HepG2 (cell line): ENCODE results near the gene ZNF468. TPM values are rescaled to one million over a fixed set of nuclear protein-coding genes. Genes with fewer than 3 reads are reported as not detected.

ENCODE experiments used
- ATAC-seq: fragments of 200-7000 bp; cut with Tn5 transposase; 3 replicates; pipeline ENCODE4 v1.9.1; 2020; ENCODE audit warnings: mild to moderate bottlenecking, moderate library complexity
- BruUV-seq: library from RNA; stranded (reverse); fragments of 400-500 nt; replicated peaks from 2 replicates; lab custom pipeline; 2021; lab: Mats Ljungman, UMichigan
- CTCF ChIA-PET: fragments of 300-600 bp; formaldehyde crosslinking; extraction: SDS; loops from one replicate; lab custom pipeline; 2021; ENCODE audit warnings: low total read pairs, inconsistent platforms, low intra/inter-chr PET ratio; lab: Yijun Ruan, JAX
- POLR2A ChIA-PET: fragments of 350-600 bp; sonication (Branson Sonifier 250); formaldehyde crosslinking; loops from one replicate; lab custom pipeline; 2020; ENCODE audit warnings: antibody characterized with exemption, inconsistent platforms; lab: Yijun Ruan, JAX
- DNase-seq: peaks from one replicate; pipeline ENCODE4 v3.0.0-alpha.2; 2015; ENCODE audit warnings: low spot score
- FAIRE-seq: peaks from 3 replicates; lab custom pipeline; 2011; peaks lifted over from hg19 to GRCh38; lab: Jason Lieb, UNC
- H2AFZ ChIP-seq: one replicate; pipeline ENCODE4 v1.6.1; 2011; ENCODE audit warnings: low read length, inconsistent platforms
- H3K27ac ChIP-seq: fragments of 300-600 bp; 3 replicates; pipeline ENCODE4 v1.8.0; 2011; ENCODE audit warnings: mixed run types, mild to moderate bottlenecking, mixed read lengths, low read length, inconsistent platforms; ENCODE audit not compliant: insufficient read depth; ENCODE audit errors: extremely low read length
- H3K27me3 ChIP-seq, 2 experiments: fragments of 200-600 bp in 1 of 2; 2 replicates in 1 of 2; 3 replicates in 1 of 2; pipeline versions ENCODE4 v1.6.0 to v1.8.0; 2011; ENCODE audit warnings: low read length in 2 of 2, mild to moderate bottlenecking in 2 of 2, moderate library complexity in 2 of 2, inconsistent platforms in 1 of 2; ENCODE audit not compliant: insufficient read depth in 2 of 2, control insufficient read depth in 1 of 2
- H3K36me3 ChIP-seq, 2 experiments: fragments of 200-600 bp in 1 of 2; replicated peaks in 1 of 2; 2 replicates in 1 of 2; 3 replicates in 1 of 2; pipeline versions ENCODE4 v1.5.1 to v1.8.0; 2011; ENCODE audit warnings: low read length in 2 of 2, inconsistent platforms in 1 of 2; ENCODE audit not compliant: insufficient read depth in 2 of 2, control insufficient read depth in 1 of 2
- H3K4me1 ChIP-seq: 2 replicates; pipeline ENCODE4 v1.5.1; 2012; ENCODE audit warnings: low read length, inconsistent platforms; ENCODE audit not compliant: insufficient read depth
- H3K4me2 ChIP-seq: 2 replicates; pipeline ENCODE4 v1.6.0; 2011; ENCODE audit warnings: low read depth, low read length, inconsistent platforms
- H3K4me3 ChIP-seq, 3 experiments: fragments of 200-600 bp in 1 of 3; sonication (generic), shearing (Covaris generic) in 1 of 3; replicated peaks in 1 of 3; 2 replicates each; pipeline ENCODE4 v1.5.1; 2011 to 2016; ENCODE audit warnings: low read length in 3 of 3, inconsistent platforms in 2 of 3, low read depth in 2 of 3, mild to moderate bottlenecking in 2 of 3, control low read depth in 1 of 3, mixed read lengths in 1 of 3; ENCODE audit not compliant: insufficient read depth in 1 of 3
- H3K79me2 ChIP-seq: one replicate; pipeline ENCODE4 v1.6.1; 2011; ENCODE audit warnings: low read length, inconsistent platforms; ENCODE audit not compliant: insufficient read depth
- H3K9ac ChIP-seq: 2 replicates; pipeline ENCODE4 v1.6.0; 2011; ENCODE audit warnings: mild to moderate bottlenecking, low read depth, low read length, inconsistent platforms; ENCODE audit not compliant: insufficient read depth
- H3K9me3 ChIP-seq: 2 replicates; pipeline ENCODE4 v1.5.1; 2012; ENCODE audit warnings: mild to moderate bottlenecking, low read length
- H4K20me1 ChIP-seq: 2 replicates; pipeline ENCODE4 v1.6.0; 2011; ENCODE audit warnings: inconsistent platforms, mild to moderate bottlenecking, low read length, moderate library complexity; ENCODE audit not compliant: insufficient read depth
- ARID2 ChIP-seq: sonication (generic); formaldehyde crosslinking; IDR thresholded peaks from 2 replicates; pipeline ENCODE4 v1.8.1; 2022; ENCODE audit warnings: mild to moderate bottlenecking, missing genetic modification reagents, borderline replicate concordance
- CHCHD3 ChIP-seq: sonication (generic); formaldehyde crosslinking; IDR thresholded peaks from 2 replicates; pipeline ENCODE4 v1.8.0; 2022; ENCODE audit warnings: mild to moderate bottlenecking, missing genetic modification reagents, moderate library complexity
- HNF4G ChIP-seq, 2 experiments: sonication (generic) in 1 of 2; formaldehyde crosslinking in 1 of 2; IDR thresholded peaks; 2 replicates each; pipeline versions ENCODE4 v1.4.0 to v1.6.1; 2011 to 2020; ENCODE audit warnings: borderline replicate concordance in 2 of 2, low read depth in 2 of 2, mild to moderate bottlenecking in 2 of 2, low read length in 1 of 2, missing genetic modification reagents in 1 of 2, moderate library complexity in 1 of 2
- HOMEZ ChIP-seq: IDR thresholded peaks from 2 replicates; pipeline ENCODE4 v1.6.1; 2016; ENCODE audit warnings: low read depth
- LBX2 ChIP-seq: sonication (generic); formaldehyde crosslinking; IDR thresholded peaks from 2 replicates; pipeline ENCODE4 v1.5.0; 2020; ENCODE audit warnings: missing genetic modification reagents, mild to moderate bottlenecking, borderline replicate concordance
- PBX2 ChIP-seq: IDR thresholded peaks from 2 replicates; pipeline ENCODE4 v1.6.1; 2016; ENCODE audit warnings: control low read depth
- WGBS: methylation state at CpG from one replicate; pipeline ENCODE4 v1.1.6; 2017; ENCODE audit warnings: low lambda C conversion rate; 5-methylcytosine and 5-hydroxymethylcytosine counted together
- in situ Hi-C: cut with HindIII; loops from 2 replicates; pipeline ENCODE4 v1.10.0; 2017; ENCODE audit warnings: low pct_unique_long_range_greater_than_20kb; ENCODE audit not compliant: extremely low pct_ligation_motif_present
- intact Hi-C: fragments of 100-400 bp; cut with micrococcal nuclease; formaldehyde crosslinking; loops from one replicate; pipeline ENCODE4 v1.10.0; 2022; ENCODE audit not compliant: unreplicated experiment
- polyA plus RNA-seq, 8 experiments: library from polyadenylated mRNA; depleted of rRNA in 3 of 8; stranded (reverse) in 7 of 8; unstranded in 1 of 8; fragments of >200 nt; fragmentation: Illumina TruSeq in 4 of 8; extraction: Trizol in 4 of 8; gene quantifications; 2 replicates each; pipeline versions ENCODE4 v1.2.1 to v1.2.3, GENCODE V29; 2011 to 2016; ENCODE audit warnings: low read depth in 4 of 8, missing spikeins in 1 of 8, mixed read lengths in 1 of 8; ENCODE audit not compliant: insufficient read depth in 1 of 8
- total RNA-seq, 5 experiments: library from RNA; depleted of rRNA; stranded (reverse); fragments of >200 nt; fragmentation: Illumina TruSeq; extraction: Trizol; gene quantifications; 2 replicates each; pipeline ENCODE4 v1.2.3, GENCODE V29; 2016; ENCODE audit warnings: low read depth in 1 of 5

Gene ZNF468
- total and polyA plus RNA-seq, 2 of the 13 experiments (the other 11 are each of a cell fraction or from before 2014, with no cell fraction given), result 8.0 to 19.7 TPM

GRCh38 chr19:52889931-52890330 lies 32.5 kb upstream of the ZNF468 start:
- in situ Hi-C loops, result no loop called here
- CTCF ChIA-PET, result no interaction called here
- Histone ChIP-seq H3K9me3 (peaks cover 5% of the 10 kb centered on the region; the same call in 1 of the 2 replicates), H3K27me3 (no peaks in the 10 kb centered on the region), H3K4me1 (no peaks in the 10 kb centered on the region), H3K79me2 (no peaks in the 10 kb centered on the region), H4K20me1 (no peaks in the 10 kb centered on the region), H3K4me2 (no peak overlapping the region), H2AFZ (no peak overlapping the region), H3K4me3 (no peak overlapping the region), H3K27ac (no peak overlapping the region), H3K36me3 (no peaks in the 10 kb centered on the region), H3K9ac (no peak overlapping the region)
- ATAC-seq (no peak), DNase-seq (no peak), FAIRE-seq (no peak)
- intact Hi-C loops, result no loop called here
- WGBS, result 26% methylated on average over 4 of the region's 4 CpGs
- POLR2A ChIA-PET, result no interaction called here
- TF ChIP-seq PBX2 (CRISPR knock-in tag) (no peak), LBX2 (CRISPR knock-in tag) (no peak), HNF4G (IDR thresholded peaks at IDR 0.05; ENCODE audit: borderline replicate concordance, low read depth, low read length) (no peak), HNF4G (CRISPR knock-in tag; IDR thresholded peaks at IDR 0.05; ENCODE audit: borderline replicate concordance, low read depth) (no peak), HOMEZ (CRISPR knock-in tag) (no peak), ARID2 (CRISPR knock-in tag) (no peak), CHCHD3 (CRISPR knock-in tag) (no peak)
- no TSS peak for BruUV-seq
